HCT116 (cell line): ENCODE measurements around the gene IFI30. TPM values are rescaled to one million over a fixed set of nuclear protein-coding genes. Genes with fewer than 3 reads are reported as not detected.

Experiments used
- ATAC-seq: fragments of 200-7000 bp; cut with Tn5 transposase; 2 replicates; pipeline ENCODE4 v1.9.1; 2020; ENCODE audit warnings: mild to moderate bottlenecking, moderate library complexity
- BruUV-seq: library from RNA; stranded (reverse); fragments of 400-500 nt; replicated peaks from 2 replicates; lab custom pipeline; 2021; lab: Mats Ljungman, UMichigan
- CTCF ChIA-PET: fragments of 300-600 bp; sonication (Branson Sonifier 250); formaldehyde crosslinking; loops from one replicate; lab custom pipeline; 2021; ENCODE audit warnings: antibody characterized with exemption; lab: Charles Lee
- POLR2A ChIA-PET: fragments of 300-600, 350-600 bp; sonication (Branson Sonifier 250); formaldehyde crosslinking; loops from one replicate; lab custom pipeline; 2021; ENCODE audit warnings: antibody characterized with exemption; lab: Charles Lee
- RAD21 ChIA-PET, 2 experiments: fragments of 300-600 bp; sonication (Branson Sonifier 250); formaldehyde crosslinking; loops; one replicate each; lab custom pipeline; 2023; ENCODE audit warnings: low total read pairs in 2 of 2; ENCODE audit not compliant: uncharacterized antibody in 2 of 2, unreplicated experiment in 2 of 2, low non-redundant PET in 1 of 2; lab: Charles Lee
- DNase-seq: peaks from one replicate; pipeline ENCODE4 v3.0.0-alpha.2; 2010; ENCODE audit warnings: low read depth, low spot score
- H2AFZ ChIP-seq: fragments of 200-600 bp; shearing (Covaris generic), sonication (generic); 2 replicates; pipeline ENCODE4 v1.6.1; 2017; ENCODE audit warnings: low read depth, mixed run types, mixed read lengths, antibody characterized with exemption, low read length; ENCODE audit not compliant: poor library complexity, severe bottlenecking
- H3K27ac ChIP-seq: 2 replicates; pipeline ENCODE4 v1.5.1; 2012; ENCODE audit warnings: low read depth, low read length
- H3K27me3 ChIP-seq: fragments of 200-600 bp; sonication (generic); 2 replicates; pipeline ENCODE4 v1.6.1; 2016; ENCODE audit warnings: mixed run types, low read length, mixed read lengths; ENCODE audit not compliant: insufficient read depth
- H3K36me3 ChIP-seq, 2 experiments: fragments of 200-500 bp in 1 of 2; fragments of 200-600 bp in 1 of 2; sonication (Bioruptor generic) in 1 of 2; sonication (generic) in 1 of 2; 2 replicates each; pipeline versions ENCODE4 v1.5.1 to v1.6.1; 2014 to 2016; ENCODE audit warnings: low read length in 2 of 2, inconsistent platforms in 1 of 2, mixed read lengths in 1 of 2, mixed run types in 1 of 2; ENCODE audit not compliant: insufficient read depth in 2 of 2, control insufficient read depth in 1 of 2
- H3K4me1 ChIP-seq, 2 experiments: fragments of 200-600 bp in 1 of 2; sonication (generic) in 1 of 2; 2 replicates each; pipeline versions ENCODE4 v1.5.1 to v1.6.1; 2012 to 2017; ENCODE audit warnings: low read length in 2 of 2, inconsistent platforms in 1 of 2, mild to moderate bottlenecking in 1 of 2, mixed read lengths in 1 of 2, mixed run types in 1 of 2, moderate library complexity in 1 of 2; ENCODE audit not compliant: insufficient read depth in 2 of 2, control insufficient read depth in 1 of 2
- H3K4me2 ChIP-seq: fragments of 200-600 bp; sonication (generic); 2 replicates; pipeline ENCODE4 v1.6.1; 2017; ENCODE audit warnings: mixed run types, low read length, mixed read lengths
- H3K4me3 ChIP-seq, 2 experiments: fragments of 200-600 bp in 1 of 2; sonication (generic) in 1 of 2; replicated peaks in 1 of 2; 2 replicates each; pipeline ENCODE4 v1.5.1; 2011 to 2016; ENCODE audit warnings: low read length in 2 of 2, control low read depth in 1 of 2, low read depth in 1 of 2, mild to moderate bottlenecking in 1 of 2, mixed read lengths in 1 of 2, mixed run types in 1 of 2
- H3K79me2 ChIP-seq: fragments of 200-600 bp; sonication (generic); 2 replicates; pipeline ENCODE4 v1.6.1; 2017; ENCODE audit warnings: mild to moderate bottlenecking, mixed run types, low read length, moderate library complexity, mixed read lengths; ENCODE audit not compliant: insufficient read depth
- H3K9ac ChIP-seq: fragments of 200-600 bp; sonication (generic); 2 replicates; pipeline ENCODE4 v1.6.1; 2016; ENCODE audit warnings: low read length, mixed read lengths
- H3K9me2 ChIP-seq: fragments of 200-600 bp; sonication (generic), shearing (Covaris generic); 2 replicates; pipeline ENCODE4 v1.6.1; 2017; ENCODE audit warnings: mixed run types, mild to moderate bottlenecking, moderate library complexity; ENCODE audit not compliant: insufficient read depth
- H3K9me3 ChIP-seq, 2 experiments: fragments of 200-500 bp in 1 of 2; fragments of 200-600 bp in 1 of 2; sonication (Bioruptor generic) in 1 of 2; sonication (generic) in 1 of 2; 2 replicates each; pipeline ENCODE4 v1.6.1; 2014 to 2017; ENCODE audit warnings: low read length in 2 of 2, mixed read lengths in 2 of 2, inconsistent platforms in 1 of 2, low read depth in 1 of 2, mild to moderate bottlenecking in 1 of 2, mixed run types in 1 of 2, moderate library complexity in 1 of 2; ENCODE audit not compliant: control insufficient read depth in 1 of 2, insufficient read depth in 1 of 2
- H4K20me1 ChIP-seq: fragments of 200-600 bp; sonication (generic), shearing (Covaris generic); 2 replicates; pipeline ENCODE4 v1.6.1; 2017; ENCODE audit warnings: mixed run types, mild to moderate bottlenecking, moderate library complexity; ENCODE audit not compliant: insufficient read depth
- CEBPB ChIP-seq: IDR thresholded peaks from 2 replicates; pipeline ENCODE4 v1.6.1; 2012; ENCODE audit warnings: low read depth
- CTCF ChIP-seq, 3 experiments: fragments of 200-600 bp in 1 of 3; sonication (generic) in 1 of 3; IDR thresholded peaks in 2 of 3; conservative IDR thresholded peaks in 1 of 3; 2 replicates each; pipeline ENCODE4 v1.5.1; 2012 to 2017; ENCODE audit warnings: low read depth in 2 of 3, low read length in 2 of 3, antibody characterized with exemption in 1 of 3, borderline replicate concordance in 1 of 3, control low read depth in 1 of 3, mild to moderate bottlenecking in 1 of 3, mixed read lengths in 1 of 3, mixed run types in 1 of 3, moderate library complexity in 1 of 3; ENCODE audit not compliant: insufficient read depth in 1 of 3
- EGR1 ChIP-seq: IDR thresholded peaks from 2 replicates; pipeline ENCODE4 v1.6.1; 2012; ENCODE audit warnings: low read depth
- ELF1 ChIP-seq: IDR thresholded peaks from 2 replicates; pipeline ENCODE4 v1.6.1; 2012; ENCODE audit warnings: low read depth, borderline replicate concordance
- JUND ChIP-seq: IDR thresholded peaks from 2 replicates; pipeline ENCODE4 v1.6.1; 2012
- POLR2A ChIP-seq: IDR thresholded peaks from 2 replicates; pipeline ENCODE4 v1.7.0; 2011; ENCODE audit warnings: borderline replicate concordance; ENCODE audit not compliant: insufficient read depth, insufficient read length; ENCODE audit errors: extremely low read depth
- SIN3A ChIP-seq: IDR thresholded peaks from 2 replicates; pipeline ENCODE4 v1.6.1; 2012; ENCODE audit warnings: low read depth
- intact Hi-C: fragments of 100-400 bp; cut with micrococcal nuclease; formaldehyde crosslinking; loops from 2 replicates; pipeline ENCODE4 v1.10.0; 2022
- total RNA-seq: library from RNA; stranded (reverse); gene quantifications from one replicate; pipeline ENCODE4 v1.2.1, GENCODE V29; 2021; ENCODE audit not compliant: unreplicated experiment
- TF ChIP-seq, protein P1 (sequence below): IDR thresholded peaks from 2 replicates; pipeline ENCODE4 v1.6.1; 2011; ENCODE audit warnings: mild to moderate bottlenecking, low read length, moderate library complexity; ENCODE audit not compliant: insufficient replicate concordance; ENCODE audit errors: extremely low read depth

Gene IFI30
- total RNA-seq, 1 experiment from 2014 or later: 64.6 TPM

DNA sequence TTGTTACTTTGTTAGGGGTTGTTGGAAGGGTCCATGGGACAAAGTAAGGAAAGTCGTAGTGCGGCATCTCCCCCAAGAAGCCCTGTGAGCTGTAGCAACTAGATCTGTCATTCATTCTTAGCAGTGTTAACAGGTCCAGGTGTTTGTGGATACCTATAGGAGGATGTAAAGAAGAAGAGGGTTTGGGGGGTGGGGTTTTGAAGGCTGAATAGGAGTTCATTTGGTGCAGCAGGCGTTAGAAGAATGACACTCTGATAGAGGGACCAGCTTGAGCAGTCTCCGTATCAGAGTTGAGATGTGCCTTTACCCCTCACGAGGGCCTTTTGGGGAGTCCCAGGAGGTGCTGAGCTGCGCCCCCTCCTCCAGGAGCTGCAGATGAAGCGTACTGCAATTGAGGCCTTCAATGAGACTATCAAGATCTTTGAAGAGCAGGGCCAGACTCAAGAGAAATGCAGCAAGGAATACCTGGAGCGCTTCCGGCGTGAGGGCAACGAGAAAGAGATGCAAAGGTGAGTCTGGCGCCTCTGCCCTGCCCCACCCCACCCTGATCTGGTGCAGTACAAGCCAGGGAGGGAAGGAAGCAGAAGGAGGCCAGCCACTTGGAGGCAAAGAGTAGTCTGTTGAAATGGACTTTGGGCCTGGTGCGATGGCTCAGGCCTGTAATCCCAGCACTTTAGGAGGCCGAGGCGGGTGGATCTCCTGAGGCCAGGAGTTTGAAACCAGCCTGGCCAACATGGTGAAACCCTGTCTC, 7.6 kb upstream of the IFI30 start:
- intact Hi-C loops: no loop called here
- POLR2A ChIA-PET: no interaction called here
- CTCF ChIA-PET: interaction anchor here (1.4 kb wide), 1 partner anchor 53 kb away, joined by 5 read pairs; no protein-coding TSS in a partner anchor

More for the DNA sequence above, 7.6 kb upstream of the IFI30 start:
- ATAC-seq: no peak
- Histone ChIP-seq H3K9me2 (no peaks in the 10 kb centered on the region), H3K4me1 (peaks cover 0 to 6% of the 10 kb centered on the region in 2 experiments; a peak in 2 of 4 replicates), H3K27me3 (no peaks in the 10 kb centered on the region), H3K4me3 (no peak overlapping the region), H3K4me2 (no peak overlapping the region), H3K36me3 (peaks cover 25 to 34% of the 10 kb centered on the region in 2 experiments; a peak in 3 of 4 replicates), H4K20me1 (no peaks in the 10 kb centered on the region), H3K27ac (no peak overlapping the region), H3K9ac (no peak overlapping the region), H3K79me2 (no peaks in the 10 kb centered on the region), H2AFZ (no peak overlapping the region), H3K9me3 (no peaks in the 10 kb centered on the region)
- no TSS peak for BruUV-seq
- TF ChIP-seq, protein P1, sequence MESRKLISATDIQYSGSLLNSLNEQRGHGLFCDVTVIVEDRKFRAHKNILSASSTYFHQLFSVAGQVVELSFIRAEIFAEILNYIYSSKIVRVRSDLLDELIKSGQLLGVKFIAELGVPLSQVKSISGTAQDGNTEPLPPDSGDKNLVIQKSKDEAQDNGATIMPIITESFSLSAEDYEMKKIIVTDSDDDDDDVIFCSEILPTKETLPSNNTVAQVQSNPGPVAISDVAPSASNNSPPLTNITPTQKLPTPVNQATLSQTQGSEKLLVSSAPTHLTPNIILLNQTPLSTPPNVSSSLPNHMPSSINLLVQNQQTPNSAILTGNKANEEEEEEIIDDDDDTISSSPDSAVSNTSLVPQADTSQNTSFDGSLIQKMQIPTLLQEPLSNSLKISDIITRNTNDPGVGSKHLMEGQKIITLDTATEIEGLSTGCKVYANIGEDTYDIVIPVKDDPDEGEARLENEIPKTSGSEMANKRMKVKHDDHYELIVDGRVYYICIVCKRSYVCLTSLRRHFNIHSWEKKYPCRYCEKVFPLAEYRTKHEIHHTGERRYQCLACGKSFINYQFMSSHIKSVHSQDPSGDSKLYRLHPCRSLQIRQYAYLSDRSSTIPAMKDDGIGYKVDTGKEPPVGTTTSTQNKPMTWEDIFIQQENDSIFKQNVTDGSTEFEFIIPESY: no peak
- TF ChIP-seq CEBPB (no peak), EGR1 (no peak), SIN3A (no peak), ELF1 (no peak), CTCF (IDR thresholded peaks at IDR 0.05 in 2 of 3, conservative IDR thresholded peaks at IDR 0.05 in 1 of 3; ENCODE audit: borderline replicate concordance in 1 of 3, insufficient read depth in 1 of 3, low read depth in 2 of 3, low read length in 2 of 3) (no peak), JUND (no peak), POLR2A (no peak)
- RAD21 ChIA-PET: interaction anchor here in 1 of 2 experiments (0.7 kb wide), 1 partner anchor 53 kb away, joined by 3 read pairs; no protein-coding TSS in a partner anchor
- no peak for DNase-seq
